HG02623 (cell line): ENCODE measurements around the gene RGS7.
"Not testable (repeated sequence)": the region's sequence is repeated elsewhere in the genome, so short reads cannot be mapped to it uniquely, and the experiment has no call there.

Experiments
- ATAC-seq: cut with Tn5 transposase; IDR thresholded peaks from one replicate; pipeline ENCODE4 v1.9.1; 2021; ENCODE audit warnings: moderate library complexity; ENCODE audit not compliant: unreplicated experiment

The RGS7 gene

GRCh38 chr1:241332987-241333386 lies 24.0 kb downstream of the RGS7 start:
- ATAC-seq = no peak

- ATAC-seq = no peak
Measured at GRCh38 chr1:241332037-241332409, 25.0 kb downstream of the RGS7 start.

GRCh38 chr1:241331328-241332036 lies 25.5 kb downstream of the RGS7 start:
- ATAC-seq = no peak

GRCh38 chr1:241330619-241331327 lies 26.2 kb downstream of the RGS7 start:
- no peak for ATAC-seq

- ATAC-seq = no peak
Measured at GRCh38 chr1:241325456-241325855, 31.5 kb downstream of the RGS7 start.

- no peak for ATAC-seq
Measured at GRCh38 chr1:241323514-241324195, 33.4 kb downstream of the RGS7 start.

GRCh38 chr1:241317676-241318075 lies 39.3 kb downstream of the RGS7 start:
- ATAC-seq = no peak

GRCh38 chr1:241316372-241316771 lies 40.6 kb downstream of the RGS7 start:
- ATAC-seq = no peak

- ATAC-seq = no peak
Measured at GRCh38 chr1:241311056-241311746, 45.8 kb downstream of the RGS7 start.

GRCh38 chr1:241310451-241310850 lies 46.6 kb downstream of the RGS7 start:
- ATAC-seq = no peak

- no peak for ATAC-seq
Measured at GRCh38 chr1:241309651-241310050, 47.4 kb downstream of the RGS7 start.

GRCh38 chr1:241308471-241308870 lies 48.5 kb downstream of the RGS7 start:
- ATAC-seq = no peak

GRCh38 chr1:241308011-241308410 lies 49.0 kb downstream of the RGS7 start:
- no peak for ATAC-seq

- no peak for ATAC-seq
Measured at GRCh38 chr1:241306125-241306790, 50.7 kb downstream of the RGS7 start.

GRCh38 chr1:241302024-241302423 lies 55.0 kb downstream of the RGS7 start:
- not testable (repeated sequence) for ATAC-seq

- no peak for ATAC-seq
Measured at GRCh38 chr1:241299347-241299746, 57.7 kb downstream of the RGS7 start.

GRCh38 chr1:241292973-241293372 lies 64.0 kb downstream of the RGS7 start:
- no peak for ATAC-seq

GRCh38 chr1:241291548-241291947 lies 65.5 kb downstream of the RGS7 start:
- ATAC-seq = not testable (repeated sequence)

- no peak for ATAC-seq
Measured at GRCh38 chr1:241286486-241286885, 70.5 kb downstream of the RGS7 start.

GRCh38 chr1:241276391-241276790 lies 80.6 kb downstream of the RGS7 start:
- no peak for ATAC-seq

GRCh38 chr1:241275981-241276380 lies 81.0 kb downstream of the RGS7 start:
- no peak for ATAC-seq
